ENCODE measurements around the gene SSRP1. TPM values are rescaled to one million over a fixed set of nuclear protein-coding genes. Genes with fewer than 3 reads are reported as not detected.
"Not testable (repeated sequence)": the region's sequence is repeated elsewhere in the genome, so short reads cannot be mapped to it uniquely, and the experiment has no call there.

Gene SSRP1
- total RNA-seq, 1 donor from 2014 or later, result 96.6 TPM

- FAIRE-seq (peak; percentile 52), DNase-seq (ENCODE audit: low read depth) (no peak)
- no peak overlapping the region for H3K4me3 ChIP-seq (ENCODE audit: low read depth, low read length)
- no peaks in the 10 kb centered on the region for H3K27me3 ChIP-seq (ENCODE audit: control insufficient read depth, insufficient read depth, low read length)
- no peaks in the 10 kb centered on the region for H3K36me3 ChIP-seq (ENCODE audit: control insufficient read depth, insufficient read depth, low read length)
- TF ChIP-seq, protein P1, sequence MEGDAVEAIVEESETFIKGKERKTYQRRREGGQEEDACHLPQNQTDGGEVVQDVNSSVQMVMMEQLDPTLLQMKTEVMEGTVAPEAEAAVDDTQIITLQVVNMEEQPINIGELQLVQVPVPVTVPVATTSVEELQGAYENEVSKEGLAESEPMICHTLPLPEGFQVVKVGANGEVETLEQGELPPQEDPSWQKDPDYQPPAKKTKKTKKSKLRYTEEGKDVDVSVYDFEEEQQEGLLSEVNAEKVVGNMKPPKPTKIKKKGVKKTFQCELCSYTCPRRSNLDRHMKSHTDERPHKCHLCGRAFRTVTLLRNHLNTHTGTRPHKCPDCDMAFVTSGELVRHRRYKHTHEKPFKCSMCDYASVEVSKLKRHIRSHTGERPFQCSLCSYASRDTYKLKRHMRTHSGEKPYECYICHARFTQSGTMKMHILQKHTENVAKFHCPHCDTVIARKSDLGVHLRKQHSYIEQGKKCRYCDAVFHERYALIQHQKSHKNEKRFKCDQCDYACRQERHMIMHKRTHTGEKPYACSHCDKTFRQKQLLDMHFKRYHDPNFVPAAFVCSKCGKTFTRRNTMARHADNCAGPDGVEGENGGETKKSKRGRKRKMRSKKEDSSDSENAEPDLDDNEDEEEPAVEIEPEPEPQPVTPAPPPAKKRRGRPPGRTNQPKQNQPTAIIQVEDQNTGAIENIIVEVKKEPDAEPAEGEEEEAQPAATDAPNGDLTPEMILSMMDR (IDR thresholded peaks at IDR 0.05; ENCODE audit: insufficient read depth, low read length, severe bottlenecking), result no peak
Observed at GRCh38 chr11:57341250-57341808, 5.6 kb upstream of the SSRP1 start.

- Histone ChIP-seq H3K27me3 (ENCODE audit: control insufficient read depth, insufficient read depth, low read length) (no peaks in the 10 kb centered on the region), H3K4me3 (ENCODE audit: low read depth, low read length) (no peak overlapping the region), H3K36me3 (ENCODE audit: control insufficient read depth, insufficient read depth, low read length) (no peaks in the 10 kb centered on the region)
- DNase-seq (ENCODE audit: low read depth), result no peak
- TF ChIP-seq, protein P1 (IDR thresholded peaks at IDR 0.05; ENCODE audit: insufficient read depth, low read length, severe bottlenecking), result peak; percentile 34
- FAIRE-seq, result no peak
Observed at GRCh38 chr11:57340039-57340615, 4.4 kb upstream of the SSRP1 start.

GRCh38 chr11:57339328-57339727 lies 3.6 kb upstream of the SSRP1 start:
- H3K4me3 ChIP-seq (ENCODE audit: low read depth, low read length), result no peak overlapping the region
- no peak for FAIRE-seq
- no peaks in the 10 kb centered on the region for H3K27me3 ChIP-seq (ENCODE audit: control insufficient read depth, insufficient read depth, low read length)
- TF ChIP-seq, protein P1 (IDR thresholded peaks at IDR 0.05; ENCODE audit: insufficient read depth, low read length, severe bottlenecking), result no peak
- no peak for DNase-seq (ENCODE audit: low read depth)
- no peaks in the 10 kb centered on the region for H3K36me3 ChIP-seq (ENCODE audit: control insufficient read depth, insufficient read depth, low read length)

- no peaks in the 10 kb centered on the region for H3K27me3 ChIP-seq (ENCODE audit: control insufficient read depth, insufficient read depth, low read length)
- TF ChIP-seq, protein P1 (IDR thresholded peaks at IDR 0.05; ENCODE audit: insufficient read depth, low read length, severe bottlenecking), result no peak
- DNase-seq (ENCODE audit: low read depth) (no peak), FAIRE-seq (no peak)
- no peak within 1 kb of the TSS for H3K4me3 ChIP-seq (ENCODE audit: low read depth, low read length)
- no peaks in the 10 kb centered on the region for H3K36me3 ChIP-seq (ENCODE audit: control insufficient read depth, insufficient read depth, low read length)
Observed at GRCh38 chr11:57338142-57338541, 2.5 kb upstream of the SSRP1 start, which contains the start of gene P2RX3. P2RX3 (plus strand) TSS chr11:57338352; CDS start chr11:57338551, 199 bp downstream.

- DNase-seq (ENCODE audit: low read depth); H3K36me3 ChIP-seq (ENCODE audit: control insufficient read depth, insufficient read depth, low read length); H3K4me3 ChIP-seq (ENCODE audit: low read depth, low read length); FAIRE-seq; H3K27me3 ChIP-seq (ENCODE audit: control insufficient read depth, insufficient read depth, low read length): not testable (repeated sequence)
Observed at GRCh38 chr11:57336856-57337255, 1.2 kb upstream of the SSRP1 start.

DNA sequence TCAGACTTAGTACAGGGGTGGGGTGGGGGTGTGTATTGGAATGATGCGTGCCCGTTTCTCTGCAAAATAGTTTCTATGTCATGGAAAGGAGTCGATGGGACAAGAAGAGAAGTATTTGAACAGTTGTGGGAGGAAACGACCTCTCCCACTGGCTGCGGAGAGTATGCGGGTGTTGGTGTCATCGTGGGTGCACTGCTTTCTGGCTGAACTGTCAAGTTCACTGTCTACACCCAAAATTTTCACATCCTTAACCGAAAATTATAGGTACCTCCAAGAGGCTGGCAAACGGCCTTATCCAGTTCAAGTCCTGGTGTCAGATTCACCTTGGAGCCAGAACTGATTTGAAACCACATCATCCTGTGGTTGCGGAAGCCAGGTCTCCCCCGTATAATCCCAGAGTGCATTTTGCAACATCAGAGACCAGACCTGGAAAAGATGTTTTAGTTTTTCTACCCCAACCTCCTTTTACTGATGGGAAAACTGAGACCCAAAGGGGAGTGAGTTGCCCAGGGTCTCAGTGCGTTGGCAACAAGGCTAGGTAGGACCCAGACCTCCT lies 497 bp upstream of the SSRP1 start:
- Histone ChIP-seq H3K27me3 (ENCODE audit: control insufficient read depth, insufficient read depth, low read length) (no peaks in the 10 kb centered on the region), H3K4me3 (ENCODE audit: low read depth, low read length) (peak overlapping the region; percentile 74), H3K36me3 (ENCODE audit: control insufficient read depth, insufficient read depth, low read length) (peaks cover 13% of the 10 kb centered on the region)
- FAIRE-seq (no peak), DNase-seq (ENCODE audit: low read depth) (no peak)
- TF ChIP-seq, protein P1 (IDR thresholded peaks at IDR 0.05; ENCODE audit: insufficient read depth, low read length, severe bottlenecking), result no peak
